Heart right ventricle (tissue), 16 donors: ENCODE results near the gene URB2. TPM values are rescaled to one million over a fixed set of nuclear protein-coding genes. Genes with fewer than 3 reads are reported as not detected.

Experiments used
- ATAC-seq, 8 donors: fragments of 200-7000 bp; cut with Tn5 transposase; one replicate each; pipeline ENCODE4 v1.9.1; 2020; ENCODE audit warnings: mild to moderate bottlenecking in 8 of 8, moderate library complexity in 8 of 8, moderate number of reproducible peaks in 1 of 8
- DNase-seq, 2 donors: peaks; one replicate each; pipeline ENCODE4 v3.0.0-alpha.2; 2020
- H3K27ac ChIP-seq, 10 donors: fragments of 200-600 bp; sonication (generic) in 2 of 10; one replicate each; pipeline versions ENCODE4 v1.5.0 to v1.8.0; 2020 to 2022; ENCODE audit warnings: mild to moderate bottlenecking in 3 of 10
- H3K27me3 ChIP-seq, 7 donors: fragments of 200-600 bp; one replicate each; pipeline ENCODE4 v1.8.0; 2021 to 2022; ENCODE audit warnings: mild to moderate bottlenecking in 2 of 7
- H3K36me3 ChIP-seq, 9 donors: fragments of 200-600 bp; sonication (generic) in 1 of 9; one replicate each; pipeline versions ENCODE4 v1.5.0 to v1.8.0; 2020 to 2022; ENCODE audit warnings: mild to moderate bottlenecking in 2 of 9
- H3K4me1 ChIP-seq, 9 donors: fragments of 200-600 bp; sonication (generic) in 1 of 9; one replicate each; pipeline versions ENCODE4 v1.5.0 to v1.8.0; 2020 to 2022; ENCODE audit warnings: mild to moderate bottlenecking in 4 of 9
- H3K4me3 ChIP-seq, 10 donors: fragments of 200-600 bp; sonication (generic) in 2 of 10; one replicate each; pipeline versions ENCODE4 v1.5.0 to v1.8.0; 2020 to 2022; ENCODE audit warnings: mild to moderate bottlenecking in 7 of 10, moderate library complexity in 2 of 10
- H3K9me3 ChIP-seq, 11 donors: fragments of 200-600 bp in 10 of 11; sonication (generic) in 2 of 11; one replicate each; pipeline versions ENCODE4 v1.5.0 to v1.8.0; 2013 to 2022; ENCODE audit warnings: mild to moderate bottlenecking in 2 of 11, control low read depth in 1 of 11, moderate library complexity in 1 of 11
- WGBS, 2 donors: extraction: QIAGEN DNeasy Blood & Tissue Kit; methylation state at CpG; one replicate each; pipeline ENCODE4 v1.1.7; 2013; ENCODE audit warnings: inconsistent platforms in 1 of 2; 5-methylcytosine and 5-hydroxymethylcytosine counted together
- intact Hi-C, 10 donors: fragments of 100-400 bp; cut with DNase I; formaldehyde crosslinking; loops; one replicate each; pipeline versions ENCODE4 v1.11.1 to v1.14.2; 2022
- polyA plus RNA-seq, 2 donors: library from polyadenylated mRNA; stranded (reverse); fragments of 200-250 nt; gene quantifications; one replicate each; pipeline ENCODE4 v1.2.3, GENCODE V29; 2013
- total RNA-seq, 10 donors: library from RNA; stranded (reverse); fragmentation: NEBNext Ultra II Directional in 3 of 10; extraction: Animal tissue kit (Norgen Biotek cat#: 25700) in 3 of 10; gene quantifications; one replicate each; pipeline versions ENCODE4 v1.2.1 to v1.2.4, GENCODE V29; 2021 to 2023
- TF ChIP-seq, protein P1 (sequence below), 9 donors: fragments of 200-600 bp; sonication (generic) in 2 of 9; IDR thresholded peaks; one replicate each; pipeline versions ENCODE4 v1.5.0 to v1.8.0; 2021 to 2022; ENCODE audit warnings: antibody characterized with exemption in 9 of 9, mild to moderate bottlenecking in 5 of 9, moderate library complexity in 1 of 9
- donor health status: Arrhythmogenic right ventricular cardiomyopathy.
- donor health status: ischemic (EF 13 %, LVEDD 7.1; RV severe dilation, severe dysfunction).
- donor health status: healthy with polysubstance abuse.
- donor health status: DM: no; HTN: yes; CAD: no.
- donor health status: DM: no; HTN: no; CAD: no.
- donor health status: ischemic (EF 25% LVEDD 6.9; RV normal size, moderate dysfunction).
- donor health status: ischemic (EF 25% LVEDD 5.7; RV mildly dilated, moderate dysfunction).
- donor health status: healthy.
- donor health status: DM: yes; HTN: yes; CAD: no.
- donor health status: Ischemic cardiomyopathy.
- donor health status: ischemic (EF 35%, LVEDD 5.7; RV mildly dilated, moderate dysfunction).
- donor health status: nonischemic (EF 11% LVEDD 7.7; RV severe dilation, severe dysfunction).
- donor health status: DM: yes; HTN: yes; CAD: no.
- donor health status: PGD.
- donor health status: ischemic (EF 29% LVEDD 5.4; RV normal size, mild dysfunction).
- donor health status: nonischemic (EF 23%, LVEDD 6.1; RV moderate dilation, normal function).

The URB2 gene
- total and polyA plus RNA-seq, 12 donors = 1.6 to 5.6 (median 4.2) TPM

DNA sequence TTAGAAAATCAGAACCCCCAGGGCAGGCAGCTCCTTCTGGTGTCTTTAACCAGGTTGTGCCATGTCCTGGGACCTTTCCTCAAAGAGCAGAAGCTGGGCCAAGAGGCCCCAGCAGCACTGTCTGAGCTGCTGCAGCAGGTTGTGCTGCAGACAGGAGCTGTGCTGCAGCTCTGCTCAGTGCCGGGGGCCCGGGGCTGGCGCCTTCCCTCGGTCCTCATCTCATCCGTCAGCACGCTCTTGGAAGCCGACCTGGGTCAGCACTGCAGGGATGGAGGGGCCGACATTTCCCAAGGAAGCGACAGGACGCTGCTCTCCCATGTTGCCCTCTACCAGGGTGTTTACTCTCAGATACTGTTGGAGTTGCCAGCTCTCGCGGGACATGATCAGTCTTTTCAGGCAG lies 11.7 kb downstream of the URB2 start:
- H3K36me3 ChIP-seq = peaks cover 0 to 65% (median 29%) of the 10 kb centered on the region in 9 donors
- intact Hi-C loops = no loop called here
- no peak overlapping the region for H3K4me3 ChIP-seq
- DNase-seq = no peak
- H3K4me1 ChIP-seq = peaks cover 0 to 25% (median 15%) of the 10 kb centered on the region in 9 donors
- H3K27me3 ChIP-seq = no peaks in the 10 kb centered on the region
- TF ChIP-seq, protein P1, sequence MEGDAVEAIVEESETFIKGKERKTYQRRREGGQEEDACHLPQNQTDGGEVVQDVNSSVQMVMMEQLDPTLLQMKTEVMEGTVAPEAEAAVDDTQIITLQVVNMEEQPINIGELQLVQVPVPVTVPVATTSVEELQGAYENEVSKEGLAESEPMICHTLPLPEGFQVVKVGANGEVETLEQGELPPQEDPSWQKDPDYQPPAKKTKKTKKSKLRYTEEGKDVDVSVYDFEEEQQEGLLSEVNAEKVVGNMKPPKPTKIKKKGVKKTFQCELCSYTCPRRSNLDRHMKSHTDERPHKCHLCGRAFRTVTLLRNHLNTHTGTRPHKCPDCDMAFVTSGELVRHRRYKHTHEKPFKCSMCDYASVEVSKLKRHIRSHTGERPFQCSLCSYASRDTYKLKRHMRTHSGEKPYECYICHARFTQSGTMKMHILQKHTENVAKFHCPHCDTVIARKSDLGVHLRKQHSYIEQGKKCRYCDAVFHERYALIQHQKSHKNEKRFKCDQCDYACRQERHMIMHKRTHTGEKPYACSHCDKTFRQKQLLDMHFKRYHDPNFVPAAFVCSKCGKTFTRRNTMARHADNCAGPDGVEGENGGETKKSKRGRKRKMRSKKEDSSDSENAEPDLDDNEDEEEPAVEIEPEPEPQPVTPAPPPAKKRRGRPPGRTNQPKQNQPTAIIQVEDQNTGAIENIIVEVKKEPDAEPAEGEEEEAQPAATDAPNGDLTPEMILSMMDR (IDR thresholded peaks at IDR 0.05) = no peak
- H3K9me3 ChIP-seq = no peaks in the 10 kb centered on the region
- ATAC-seq = no peak
- 70 to 82% methylated on average over 12 of the region's 12 CpGs for WGBS, 2 donors
- no peak overlapping the region for H3K27ac ChIP-seq

DNA sequence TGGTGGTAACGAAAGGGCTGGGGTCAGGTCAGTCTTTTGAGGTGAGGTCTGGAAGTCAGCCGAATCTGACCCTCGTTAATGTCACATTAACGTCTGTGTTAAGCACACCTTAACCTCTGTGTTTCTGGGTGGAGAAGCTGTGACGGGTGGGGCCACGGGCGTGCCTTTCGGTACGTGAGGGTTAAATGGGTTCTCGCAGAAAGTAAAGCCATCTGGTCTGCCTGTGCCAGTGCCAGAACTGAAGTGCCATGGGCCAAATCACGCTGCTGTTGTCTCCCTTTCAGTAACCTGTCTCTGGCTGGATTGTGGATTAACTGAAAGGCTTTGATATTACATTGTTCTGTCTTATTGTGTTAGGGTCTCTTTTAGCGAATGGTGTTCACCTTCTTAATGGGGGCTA lies 14.4 kb downstream of the URB2 start:
- Histone ChIP-seq H3K36me3 (peaks cover 0 to 75% (median 15%) of the 10 kb centered on the region in 9 donors), H3K4me1 (peaks cover 0 to 25% (median 15%) of the 10 kb centered on the region in 9 donors), H3K27me3 (no peaks in the 10 kb centered on the region), H3K4me3 (no peak overlapping the region), H3K27ac (no peak overlapping the region), H3K9me3 (no peaks in the 10 kb centered on the region)
- ATAC-seq (peak in 1 of 8 donors; percentile 64), DNase-seq (no peak)
- 76 to 77% methylated on average over 12 of the region's 12 CpGs for WGBS, 2 donors
- TF ChIP-seq, protein P1 (IDR thresholded peaks at IDR 0.05) = no peak
- intact Hi-C loops = no loop called here

DNA sequence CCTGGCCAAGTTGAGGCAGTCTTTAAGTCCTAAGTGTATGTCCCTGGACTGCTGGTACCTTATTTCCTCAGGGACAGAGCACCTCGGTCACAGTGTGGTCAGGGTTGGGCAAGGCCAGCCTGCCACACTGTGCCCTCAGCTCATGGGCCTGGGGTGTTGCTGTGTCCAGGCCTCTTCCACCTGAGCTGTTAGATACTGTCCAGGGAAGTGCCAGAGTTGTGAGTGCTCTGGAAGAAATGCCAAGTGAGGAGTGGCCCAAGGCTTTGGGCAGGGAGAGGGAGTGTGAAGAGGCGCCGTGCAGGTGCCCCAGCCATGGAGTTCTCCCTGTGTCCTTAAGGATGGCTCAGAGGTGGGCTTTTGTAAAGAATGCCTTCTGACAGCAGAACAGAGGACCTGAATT lies 15.3 kb downstream of the URB2 start:
- Histone ChIP-seq H3K4me3 (no peak overlapping the region), H3K27me3 (no peaks in the 10 kb centered on the region), H3K4me1 (peaks cover 0 to 25% (median 15%) of the 10 kb centered on the region in 9 donors), H3K36me3 (peaks cover 0 to 75% (median 14%) of the 10 kb centered on the region in 9 donors), H3K9me3 (no peaks in the 10 kb centered on the region), H3K27ac (peak overlapping the region in 2 of 10 donors; percentile 16 to 48)
- DNase-seq = no peak
- peak in 7 of 8 donors; percentile 35 to 57 (median 47) for ATAC-seq
- 73 to 75% methylated on average over 3 of the region's 3 CpGs for WGBS, 2 donors
- intact Hi-C loops = no loop called here
- TF ChIP-seq, protein P1 (IDR thresholded peaks at IDR 0.05) = no peak

DNA sequence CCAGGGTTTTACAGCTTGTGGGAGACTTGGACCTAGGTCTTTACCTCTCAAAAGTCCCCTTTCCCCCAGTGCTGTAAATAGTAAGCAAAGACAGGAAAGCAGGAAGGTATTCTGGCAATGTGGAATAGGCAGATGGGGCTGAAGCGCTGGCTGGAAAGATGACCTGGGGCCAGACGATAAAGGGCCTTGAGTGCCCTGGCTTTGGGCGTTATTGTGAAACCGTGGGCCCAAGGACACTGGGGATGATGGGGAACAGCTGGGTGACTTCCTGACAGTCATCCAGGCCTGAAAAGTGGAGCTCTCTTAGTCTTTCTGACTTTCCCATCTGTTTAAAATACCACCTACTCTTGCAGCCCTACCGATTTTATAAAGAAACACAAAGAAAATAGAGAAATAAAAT lies 16.3 kb downstream of the URB2 start:
- H3K27me3 ChIP-seq = no peaks in the 10 kb centered on the region
- TF ChIP-seq, protein P1 (IDR thresholded peaks at IDR 0.05) = no peak
- intact Hi-C loops = no loop called here
- peaks cover 0 to 25% (median 15%) of the 10 kb centered on the region in 9 donors for H3K4me1 ChIP-seq
- no peaks in the 10 kb centered on the region for H3K9me3 ChIP-seq
- H3K4me3 ChIP-seq = no peak overlapping the region
- H3K27ac ChIP-seq = no peak overlapping the region
- ATAC-seq (peak in 1 of 8 donors; percentile 31), DNase-seq (no peak)
- WGBS, 2 donors = 57 to 58% methylated on average over 5 of the region's 5 CpGs
- peaks cover 0 to 75% (median 12%) of the 10 kb centered on the region in 9 donors for H3K36me3 ChIP-seq
